CD4-positive, alpha-beta T cell treated with Interferon gamma for 1 hour (primary cell): ENCODE results near the gene TRIM7.
"Not testable (repeated sequence)": the region's sequence is repeated elsewhere in the genome, so short reads cannot be mapped to it uniquely, and the experiment has no call there.

ENCODE experiments used
- DNase-seq: peaks from one replicate; pipeline ENCODE4 v3.0.0-alpha.2; 2020

Gene TRIM7

GRCh38 chr5:181146927-181147636, 57.9 kb downstream of the TRIM7 start, which contains the start of gene OR2V2:
TSS of gene OR2V2 (plus strand) at chr5:181147586. CDS start at chr5:181154943, 7,357 bp downstream.
- not testable (repeated sequence) for DNase-seq

DNA sequence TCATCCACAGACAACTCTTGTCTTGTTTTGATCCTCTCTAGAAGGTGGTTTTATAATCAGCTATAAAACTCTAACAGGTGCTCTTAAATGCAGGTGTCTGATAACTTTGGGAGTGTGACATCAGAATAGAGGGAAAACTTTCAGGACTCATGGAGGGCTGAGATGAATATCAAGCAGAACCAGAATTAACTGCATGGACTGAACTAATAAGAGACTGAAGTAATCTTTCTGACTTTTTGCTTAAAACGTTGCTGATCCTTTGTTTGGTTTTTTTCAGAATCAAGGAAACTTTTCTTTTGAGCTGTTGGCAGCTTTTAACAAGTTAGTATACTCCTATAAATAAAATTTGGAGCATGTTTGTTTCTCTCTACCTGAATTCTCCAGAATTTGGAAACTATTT, 59.9 kb downstream of the TRIM7 start:
- DNase-seq = no peak
